Peyer's patch (tissue), 4 donors: ENCODE data around the gene CD6.

ENCODE experiments used
- POLR2A ChIP-seq, 2 donors: fragments of 450-650 bp; IDR thresholded peaks; one replicate each; pipeline ENCODE4 v1.5.1; 2017; ENCODE audit warnings: antibody characterized with exemption in 2 of 2, mild to moderate bottlenecking in 2 of 2, moderate library complexity in 2 of 2
- TF ChIP-seq, protein P1 (sequence below), 6 experiments: fragments of 450-650 bp in 4 of 6; fragments of 200-600 bp in 2 of 6; sonication (generic) in 1 of 6; IDR thresholded peaks; one replicate each; pipeline ENCODE4 v1.5.1; 2017 to 2019; ENCODE audit warnings: antibody characterized with exemption in 6 of 6, mild to moderate bottlenecking in 3 of 6, moderate library complexity in 1 of 6

DNA sequence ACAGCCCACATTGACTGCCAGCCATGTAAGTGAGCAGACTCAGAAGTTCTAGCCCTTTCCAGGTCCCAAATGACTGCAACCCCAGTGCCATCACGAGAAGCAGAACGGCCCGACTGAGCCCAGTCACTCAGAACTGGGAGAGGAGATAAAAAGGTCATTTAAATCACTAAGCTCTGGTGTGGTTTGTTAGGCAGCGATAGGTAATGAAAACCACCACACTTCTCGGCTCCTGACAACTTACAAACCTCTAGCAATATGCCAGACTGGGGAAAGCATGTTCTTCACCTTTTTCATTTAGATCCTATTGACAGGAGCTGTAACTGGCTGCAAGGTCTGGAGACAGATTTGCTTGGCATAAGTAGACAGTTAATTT, 26.2 kb upstream of the CD6 start:
- TF ChIP-seq, protein P1, sequence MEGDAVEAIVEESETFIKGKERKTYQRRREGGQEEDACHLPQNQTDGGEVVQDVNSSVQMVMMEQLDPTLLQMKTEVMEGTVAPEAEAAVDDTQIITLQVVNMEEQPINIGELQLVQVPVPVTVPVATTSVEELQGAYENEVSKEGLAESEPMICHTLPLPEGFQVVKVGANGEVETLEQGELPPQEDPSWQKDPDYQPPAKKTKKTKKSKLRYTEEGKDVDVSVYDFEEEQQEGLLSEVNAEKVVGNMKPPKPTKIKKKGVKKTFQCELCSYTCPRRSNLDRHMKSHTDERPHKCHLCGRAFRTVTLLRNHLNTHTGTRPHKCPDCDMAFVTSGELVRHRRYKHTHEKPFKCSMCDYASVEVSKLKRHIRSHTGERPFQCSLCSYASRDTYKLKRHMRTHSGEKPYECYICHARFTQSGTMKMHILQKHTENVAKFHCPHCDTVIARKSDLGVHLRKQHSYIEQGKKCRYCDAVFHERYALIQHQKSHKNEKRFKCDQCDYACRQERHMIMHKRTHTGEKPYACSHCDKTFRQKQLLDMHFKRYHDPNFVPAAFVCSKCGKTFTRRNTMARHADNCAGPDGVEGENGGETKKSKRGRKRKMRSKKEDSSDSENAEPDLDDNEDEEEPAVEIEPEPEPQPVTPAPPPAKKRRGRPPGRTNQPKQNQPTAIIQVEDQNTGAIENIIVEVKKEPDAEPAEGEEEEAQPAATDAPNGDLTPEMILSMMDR (IDR thresholded peaks at IDR 0.05) = no peak
- no peak for TF ChIP-seq POLR2A (IDR thresholded peaks at IDR 0.05)
